GM18499 (cell line): ENCODE results near the gene GRK3.
"Not testable (repeated sequence)": the region's sequence is repeated elsewhere in the genome, so short reads cannot be mapped to it uniquely, and the experiment has no call there.

Experiments
- ATAC-seq: cut with Tn5 transposase; IDR thresholded peaks from one replicate; pipeline ENCODE4 v1.9.1; 2021; ENCODE audit warnings: moderate number of reproducible peaks; ENCODE audit not compliant: insufficient read depth, unreplicated experiment

GRK3 gene

DNA sequence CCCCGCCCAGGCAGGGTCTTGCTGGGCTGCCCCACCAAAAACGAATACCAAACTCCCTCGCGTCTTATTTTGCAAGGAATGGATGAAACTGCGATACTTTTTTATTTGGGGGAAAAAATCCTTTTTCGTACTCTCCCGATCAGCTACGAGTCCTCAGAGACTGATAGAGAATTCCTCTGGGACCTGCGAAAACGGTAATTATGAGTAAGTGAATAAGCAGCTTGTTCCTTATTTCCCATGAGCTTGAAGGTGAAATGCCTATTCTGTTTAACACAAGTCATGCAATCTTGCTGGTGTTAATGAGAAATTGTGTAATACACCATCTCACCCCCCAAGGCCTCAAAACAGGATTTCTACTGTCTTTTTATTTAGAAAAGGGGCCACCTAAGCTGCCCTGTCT is 5.5 kb downstream of the GRK3 start:
- no peak for ATAC-seq

DNA sequence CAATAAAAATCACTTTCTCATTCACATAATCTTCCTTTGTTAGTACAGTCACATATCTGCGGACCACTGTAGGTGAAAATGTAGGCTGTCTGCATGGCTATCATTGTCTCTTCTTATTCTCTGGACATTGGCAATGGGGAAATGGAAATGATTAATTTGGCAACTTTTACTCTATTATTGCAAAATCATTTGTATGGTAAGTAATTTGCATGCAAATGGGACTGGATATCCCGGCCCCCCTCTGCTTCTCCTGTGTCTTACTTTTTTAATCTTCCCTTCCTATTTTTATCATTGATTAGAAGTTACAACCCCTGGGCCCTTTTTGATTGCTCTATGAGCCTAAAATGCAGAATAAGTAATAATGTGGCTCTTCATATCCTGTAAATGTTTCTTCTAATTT is 6.0 kb downstream of the GRK3 start:
- no peak for ATAC-seq

DNA sequence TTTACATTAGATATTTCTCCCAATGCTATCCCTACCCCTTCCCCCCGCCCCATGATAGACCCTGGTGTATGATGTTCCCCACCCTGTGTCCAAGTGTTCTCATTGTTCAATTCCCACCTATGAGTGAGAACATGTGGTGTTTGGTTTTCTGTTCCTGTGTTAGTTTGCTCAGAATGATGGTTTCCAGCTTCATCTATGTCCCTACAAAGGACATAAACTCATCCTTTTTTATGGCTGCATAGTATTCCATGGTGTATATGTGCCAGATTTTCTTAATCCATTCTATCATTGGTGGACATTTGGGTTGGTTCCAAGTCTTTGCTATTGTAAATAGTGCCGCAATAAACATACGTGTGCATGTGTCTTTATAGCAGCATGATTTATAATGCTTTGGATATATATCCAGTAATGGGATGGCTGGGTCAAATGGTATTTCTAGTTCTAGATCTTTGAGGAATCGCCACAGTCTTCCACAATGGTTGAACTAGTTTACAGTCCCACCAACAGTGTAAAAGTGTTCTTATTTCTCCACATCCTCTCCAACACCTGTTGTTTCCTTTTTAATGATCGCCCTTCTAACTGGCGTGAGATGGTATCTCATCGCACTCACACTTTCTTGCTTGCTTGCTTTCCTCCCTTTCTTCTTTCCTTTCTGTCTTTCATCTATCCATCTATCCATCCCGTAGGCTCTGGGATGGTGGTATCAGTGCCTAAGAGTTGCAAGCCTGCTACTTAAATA is 7.7 kb downstream of the GRK3 start:
- ATAC-seq = not testable (repeated sequence)

DNA sequence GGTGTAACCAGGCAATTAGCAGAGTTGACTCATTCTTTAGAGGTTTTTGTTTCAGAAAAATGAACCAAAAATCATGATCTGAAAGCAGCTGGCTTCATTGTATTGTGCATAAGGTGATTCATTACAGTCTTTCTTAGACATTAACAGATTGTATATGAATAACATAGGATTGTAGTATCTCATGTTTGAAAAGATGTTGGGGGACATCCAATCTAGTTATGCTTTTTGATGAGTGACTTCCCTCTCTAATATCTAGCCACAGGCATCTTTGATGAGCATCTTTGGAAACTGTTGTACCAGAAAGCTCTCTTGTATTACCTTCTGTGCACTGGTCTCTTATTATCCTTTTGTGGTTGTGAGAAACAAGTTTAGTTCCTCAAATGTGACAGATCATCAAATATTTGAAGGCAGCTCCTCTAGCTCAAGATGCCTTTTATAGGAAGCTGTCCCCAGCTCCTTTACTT is 8.3 kb downstream of the GRK3 start:
- no peak for ATAC-seq

DNA sequence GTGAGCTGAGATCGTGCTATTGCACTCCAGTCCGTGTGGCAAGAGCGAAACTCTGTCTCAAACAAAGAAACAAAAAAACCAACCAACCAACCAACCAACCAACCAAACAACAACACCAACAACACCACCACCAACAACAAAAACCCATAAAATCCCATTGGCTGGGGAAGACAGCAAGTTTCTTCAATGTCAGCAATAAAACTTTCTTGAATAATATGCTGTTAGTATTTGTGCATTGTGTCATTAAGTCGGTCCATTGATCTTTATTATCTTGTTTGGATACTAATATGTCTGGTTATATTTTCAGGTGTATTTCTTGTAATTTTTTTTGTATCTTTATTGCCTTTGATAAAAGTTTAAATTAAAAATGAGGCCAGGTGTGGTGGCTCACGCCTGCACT is 9.4 kb downstream of the GRK3 start:
- ATAC-seq = no peak

DNA sequence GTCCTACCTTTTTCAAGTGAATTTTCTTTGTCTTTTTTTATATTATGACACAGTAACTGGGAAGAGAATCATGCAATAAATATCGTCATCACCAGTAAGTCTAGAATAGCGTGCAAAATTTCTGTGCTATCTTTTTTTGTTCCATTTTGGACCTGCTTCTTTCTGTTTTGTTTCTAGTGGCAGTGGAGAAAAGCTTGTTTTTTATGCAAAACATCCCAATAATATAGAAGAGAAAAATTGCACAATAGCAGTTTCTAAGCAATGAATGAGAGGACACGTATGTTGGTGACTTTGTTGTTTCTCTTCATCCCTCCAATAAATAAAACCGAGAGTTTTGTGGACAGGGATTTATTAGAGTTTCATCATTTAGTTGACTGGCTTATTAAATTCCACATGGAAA is 10.3 kb downstream of the GRK3 start:
- ATAC-seq = no peak

DNA sequence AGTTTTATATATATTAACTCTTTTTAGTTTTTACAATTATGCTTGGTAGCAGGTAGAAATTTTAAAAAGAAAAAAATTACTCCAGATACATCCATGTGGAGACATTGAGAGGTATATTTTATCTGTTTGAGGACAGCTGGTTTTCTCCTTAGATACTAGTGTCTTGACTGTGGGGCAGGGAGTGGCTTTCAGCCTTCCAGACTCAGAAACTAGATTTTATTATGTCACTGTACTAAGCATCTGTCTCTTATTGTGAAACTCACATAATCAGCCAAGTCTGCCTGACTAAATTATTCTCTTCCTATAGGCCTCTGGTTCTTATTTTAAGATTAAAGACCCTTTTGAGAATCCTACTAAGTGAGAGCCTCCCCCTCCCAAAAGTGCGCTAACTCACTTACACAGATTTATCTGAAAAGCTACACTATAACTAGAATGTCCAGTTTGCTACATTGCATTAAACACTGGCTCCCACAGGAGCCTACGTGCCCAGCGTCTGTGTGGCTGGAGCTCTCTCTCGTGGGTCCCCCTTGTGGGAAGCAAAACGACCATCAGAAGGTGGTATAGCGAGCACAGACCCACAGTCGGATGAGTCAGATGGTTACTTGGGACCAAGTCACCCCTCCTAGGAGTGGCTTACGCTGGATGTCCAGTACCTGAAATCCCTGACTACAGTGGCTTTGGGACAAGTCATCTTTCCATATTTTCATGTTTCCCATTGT is 11.4 kb downstream of the GRK3 start:
- not testable (repeated sequence) for ATAC-seq

DNA sequence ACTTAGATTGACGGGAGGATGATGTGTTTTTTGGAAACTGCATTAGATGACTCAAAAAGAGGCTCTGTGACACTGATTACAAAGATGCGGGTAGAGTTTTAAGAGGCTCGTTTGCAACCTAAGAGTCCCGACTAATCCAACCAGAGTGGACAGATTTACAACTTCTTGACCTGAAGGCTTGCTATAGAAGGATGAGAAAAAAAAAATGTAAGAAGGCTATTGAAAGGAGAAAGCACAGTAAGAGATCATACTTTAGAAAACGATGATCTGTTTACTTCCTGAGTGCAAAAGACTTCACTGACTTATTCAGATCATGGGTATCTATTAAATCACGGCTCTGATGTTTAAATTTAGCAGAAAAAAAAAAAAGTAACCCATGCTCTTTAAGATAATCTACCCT is 17.0 kb downstream of the GRK3 start:
- not testable (repeated sequence) for ATAC-seq

DNA sequence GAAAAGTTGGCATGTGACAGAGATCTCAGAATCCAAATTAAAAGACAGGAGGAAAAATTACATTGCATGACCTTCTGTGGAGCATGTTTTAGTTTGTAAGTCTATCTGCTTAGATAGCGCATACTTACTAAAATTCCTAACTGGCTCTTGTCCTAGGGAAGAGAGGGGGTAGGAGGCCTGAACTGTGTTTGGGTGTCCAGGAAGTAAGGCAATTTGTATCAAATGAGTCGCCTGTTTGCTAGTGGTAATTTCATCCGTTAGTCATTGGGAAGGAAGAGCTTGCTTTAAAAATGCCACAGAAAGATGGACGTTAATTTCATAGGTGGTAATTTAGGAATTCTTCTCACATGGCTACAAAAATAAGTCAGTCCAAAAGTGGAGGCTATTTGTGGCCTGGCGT is 18.5 kb downstream of the GRK3 start:
- no peak for ATAC-seq

DNA sequence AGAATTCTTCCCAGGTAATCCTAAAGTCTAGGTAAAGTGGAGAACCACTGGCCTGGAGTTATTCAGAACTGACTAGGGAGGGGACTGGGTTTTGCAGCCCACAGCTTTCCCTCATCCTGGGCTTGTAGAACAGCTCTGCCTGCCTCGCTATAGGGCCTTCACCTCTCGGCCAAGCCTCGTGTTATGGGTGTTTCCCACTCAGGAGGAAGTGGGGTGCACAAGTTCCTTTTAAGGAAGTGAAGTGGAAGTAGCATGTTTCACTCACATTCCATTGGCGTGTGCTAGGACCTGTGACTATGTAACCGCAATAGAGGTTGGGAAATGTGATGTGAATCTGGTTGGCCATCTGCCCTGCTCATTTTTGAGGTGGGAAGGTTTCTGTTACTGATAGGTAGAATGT is 20.5 kb downstream of the GRK3 start:
- not testable (repeated sequence) for ATAC-seq

DNA sequence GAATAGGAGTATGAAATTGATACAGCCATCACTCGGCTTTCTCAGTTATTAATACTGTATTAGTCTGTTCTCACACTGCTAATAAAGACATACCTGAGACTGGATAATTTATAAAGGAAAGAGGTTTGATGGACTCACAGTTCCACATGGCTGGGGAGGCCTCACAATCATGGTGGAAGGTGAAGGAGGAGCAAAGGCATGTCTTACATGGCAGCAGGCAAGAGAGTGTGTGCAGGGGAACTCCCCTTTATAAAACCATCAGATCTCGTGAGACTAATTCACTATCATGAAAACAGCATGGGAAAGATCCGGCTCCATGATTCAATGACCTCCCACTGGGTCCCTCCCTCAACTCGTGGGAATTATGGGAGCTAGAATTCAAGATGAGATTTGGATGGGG is 25.2 kb downstream of the GRK3 start:
- not testable (repeated sequence) for ATAC-seq

DNA sequence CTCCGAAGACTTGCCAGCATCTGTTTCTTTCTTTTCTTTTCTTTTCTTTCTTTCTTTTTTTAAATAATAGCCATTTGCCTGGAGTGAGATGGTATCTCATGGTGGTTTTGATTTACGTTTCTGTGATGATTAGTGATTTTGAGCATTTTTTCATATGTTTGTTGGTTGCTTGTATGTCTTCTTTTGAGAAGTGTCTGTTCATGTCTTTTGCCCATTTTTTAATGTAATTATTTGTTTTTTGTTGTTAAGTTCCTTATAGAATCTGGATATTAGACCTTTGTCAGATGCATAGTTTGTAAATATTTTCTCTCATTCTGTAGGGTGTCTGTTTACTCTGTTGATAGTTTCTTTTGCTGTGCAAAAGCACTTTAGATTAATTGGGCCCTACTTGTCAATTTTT is 28.8 kb downstream of the GRK3 start:
- ATAC-seq = not testable (repeated sequence)

DNA sequence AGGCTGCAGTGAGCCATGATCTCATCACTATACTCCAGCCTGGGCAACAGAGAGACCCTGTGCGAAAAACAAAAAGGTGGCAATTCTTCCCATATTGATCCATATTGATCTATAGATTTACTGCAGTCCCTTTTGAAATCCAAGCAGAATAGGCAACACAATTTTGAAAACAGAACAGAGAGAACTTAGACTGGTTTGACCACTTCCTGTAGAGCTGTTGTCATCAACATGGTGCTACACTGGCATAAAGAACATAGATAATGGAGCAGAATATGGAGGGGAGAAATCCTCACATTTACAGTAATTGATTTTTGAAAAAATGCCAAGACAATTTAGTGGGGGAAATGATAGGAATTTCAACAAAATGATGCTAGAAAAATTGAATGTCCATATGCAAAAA is 34.1 kb downstream of the GRK3 start:
- no peak for ATAC-seq

DNA sequence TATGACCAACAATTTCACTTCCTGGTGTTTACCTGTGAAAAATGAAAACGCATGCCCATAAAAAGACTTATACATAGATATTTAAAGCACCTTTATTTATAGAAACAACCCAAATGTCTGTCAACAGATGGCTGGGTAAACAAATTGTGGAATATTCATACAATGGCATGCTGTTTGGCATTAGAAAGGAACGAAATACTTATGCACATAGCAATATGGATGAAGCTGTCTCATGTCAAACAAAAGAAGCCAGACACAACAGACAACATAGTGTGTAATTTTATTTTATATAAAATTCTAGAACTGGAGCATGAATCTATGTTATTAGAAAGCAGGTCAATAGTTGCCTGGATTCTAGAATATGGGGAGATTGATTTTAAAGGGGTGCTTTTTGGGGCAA is 38.0 kb downstream of the GRK3 start:
- ATAC-seq = no peak

DNA sequence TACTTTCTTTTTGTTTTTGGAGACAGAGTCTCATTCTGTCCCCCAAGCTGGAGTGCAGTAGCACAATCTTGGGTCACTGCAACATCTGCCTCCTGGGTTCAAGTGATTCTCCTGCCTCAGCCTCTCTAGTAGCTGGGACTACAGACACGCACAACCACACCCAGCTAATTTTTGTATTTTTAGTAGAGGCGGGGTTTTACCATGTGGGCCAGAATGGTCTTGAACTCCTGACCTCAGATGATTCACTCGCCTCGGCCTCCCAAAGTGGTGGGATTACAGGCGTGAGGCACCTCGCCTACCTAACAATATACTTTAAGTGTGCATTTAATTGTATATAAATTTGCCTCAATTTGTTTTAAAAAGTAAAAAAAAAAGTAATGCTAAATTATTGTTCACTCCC is 38.4 kb downstream of the GRK3 start:
- no peak for ATAC-seq

DNA sequence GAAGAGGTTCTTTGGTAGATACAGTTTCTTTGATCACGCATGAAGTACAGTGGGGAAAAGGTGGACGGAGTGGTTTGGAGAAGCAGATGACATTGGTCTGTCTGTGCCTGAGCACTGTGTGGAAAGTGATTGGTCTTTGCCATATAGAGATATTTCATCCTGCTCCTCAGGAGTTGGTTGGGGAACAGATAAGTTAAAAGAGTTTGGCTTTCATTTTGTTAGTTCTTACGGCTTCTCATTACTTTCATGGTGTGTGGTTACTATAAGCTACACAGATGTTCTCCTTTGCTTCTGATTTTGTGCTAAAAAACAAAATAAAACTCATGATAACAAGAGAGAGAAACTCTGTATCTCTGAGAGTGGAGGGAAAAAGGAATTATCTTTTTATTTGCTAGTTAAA is 40.7 kb downstream of the GRK3 start:
- not testable (repeated sequence) for ATAC-seq

DNA sequence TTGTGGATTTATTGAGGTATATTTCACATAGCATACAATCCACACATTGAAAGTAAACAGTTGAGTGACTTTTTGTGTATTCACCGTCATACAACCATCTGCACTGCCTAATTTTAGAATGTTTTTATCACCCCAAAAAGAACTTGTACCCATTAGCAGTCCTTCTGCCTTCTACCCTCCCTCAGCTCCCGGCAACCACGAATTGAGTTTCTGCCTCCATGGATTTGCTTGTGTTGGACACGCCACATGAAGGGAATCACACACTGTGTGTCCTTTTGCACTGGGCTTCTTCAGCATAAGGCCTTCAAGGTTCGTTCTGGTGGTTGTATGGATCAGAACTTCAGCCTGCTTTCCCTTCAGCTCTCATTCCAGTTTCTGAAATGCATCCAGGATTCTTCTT is 41.1 kb downstream of the GRK3 start:
- ATAC-seq = not testable (repeated sequence)

DNA sequence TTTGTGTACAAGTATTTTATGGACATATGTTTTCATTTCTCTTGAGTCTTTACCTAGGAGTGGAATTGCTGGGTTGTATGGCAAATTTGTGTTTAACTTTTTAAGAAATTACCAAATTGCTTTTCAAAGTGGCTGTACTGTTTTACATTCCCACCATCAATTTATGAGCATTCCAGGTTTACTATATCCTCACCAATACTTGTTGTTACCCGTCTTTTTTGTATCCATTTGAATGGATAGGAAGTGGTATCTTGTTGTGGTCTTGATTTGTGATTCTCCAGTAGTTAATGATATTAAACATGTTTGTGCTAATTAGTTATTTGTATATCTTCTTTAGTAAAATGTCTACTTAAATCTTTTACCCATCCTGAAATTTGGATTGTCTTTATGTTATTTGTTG is 46.8 kb downstream of the GRK3 start:
- not testable (repeated sequence) for ATAC-seq

DNA sequence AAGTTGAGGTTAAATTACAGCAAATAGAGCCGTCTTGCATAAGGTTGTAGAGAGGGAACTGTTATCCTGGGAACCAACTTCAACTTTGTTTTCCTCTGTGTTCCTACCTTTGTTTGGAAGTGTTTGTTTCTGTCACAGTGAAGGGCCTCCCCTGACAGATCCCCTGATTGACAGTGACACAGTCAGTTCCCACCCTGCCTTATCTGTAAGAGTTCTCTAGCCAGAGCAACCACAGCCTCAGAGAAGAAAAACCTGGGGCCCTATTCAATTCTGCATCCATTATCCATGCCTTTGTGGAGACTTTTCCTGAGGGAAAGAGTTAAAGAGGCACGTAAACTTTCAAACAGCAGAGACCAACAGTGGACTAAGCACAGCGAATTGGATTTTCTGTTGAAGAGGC is 48.7 kb downstream of the GRK3 start:
- not testable (repeated sequence) for ATAC-seq

DNA sequence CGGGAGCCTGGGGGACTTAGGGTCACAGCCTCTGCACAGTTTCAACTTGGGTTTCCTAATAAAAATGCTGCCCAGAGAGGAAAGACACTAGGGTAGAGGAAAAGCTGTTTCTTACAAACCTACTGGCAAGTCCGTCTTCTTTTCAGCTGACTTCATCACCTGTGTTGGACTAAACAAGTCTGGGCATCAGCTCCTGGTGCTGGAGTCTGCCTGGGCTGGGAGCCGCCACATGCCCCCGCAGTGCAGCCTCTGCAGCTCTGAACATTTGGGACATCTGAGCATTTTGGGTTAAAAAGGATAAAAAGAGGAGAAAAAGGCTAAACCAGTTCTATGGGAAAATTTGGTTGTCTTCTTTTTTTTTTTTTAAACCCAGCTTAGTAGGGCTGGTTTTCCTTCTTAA is 49.1 kb downstream of the GRK3 start:
- ATAC-seq = not testable (repeated sequence)

DNA sequence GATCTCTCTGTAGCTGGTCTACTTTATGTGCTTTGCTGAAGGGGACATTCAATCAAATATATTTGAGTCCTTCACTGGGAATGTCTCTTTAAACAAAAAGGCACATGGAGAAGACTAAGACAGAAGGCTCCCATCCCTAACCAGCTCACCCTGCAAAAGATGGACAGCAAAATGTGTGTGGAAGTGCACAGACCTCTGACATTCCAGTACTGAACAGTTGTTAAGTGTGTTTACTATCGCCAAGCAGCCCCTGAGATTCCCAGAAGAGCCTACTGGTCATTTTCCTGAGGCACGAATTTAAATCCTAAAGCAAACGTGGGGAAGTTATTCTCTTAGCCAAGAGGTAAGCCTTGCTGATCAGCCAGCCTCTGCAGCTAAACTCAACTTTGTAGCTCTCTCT is 50.3 kb downstream of the GRK3 start:
- not testable (repeated sequence) for ATAC-seq

DNA sequence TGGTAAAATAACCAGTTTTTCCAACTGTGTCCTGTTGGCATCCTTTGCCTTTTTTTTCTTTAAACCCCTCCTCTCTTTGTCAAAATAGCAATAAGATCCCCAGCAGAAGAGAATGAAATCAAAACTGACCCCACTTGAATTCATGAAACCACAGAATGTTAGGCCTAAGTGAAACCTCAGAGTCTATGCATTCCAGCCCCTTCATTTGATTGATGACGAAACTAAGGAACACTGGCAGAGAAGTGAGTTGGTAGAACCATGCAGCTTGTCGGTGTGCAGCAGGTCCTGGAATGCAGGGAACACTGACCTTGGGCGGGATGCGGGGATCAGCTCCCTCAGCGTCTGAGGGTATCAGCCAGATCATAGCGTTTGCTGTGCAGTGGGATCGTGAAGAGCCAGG is 57.5 kb downstream of the GRK3 start:
- no peak for ATAC-seq
